Stimulated activated naive B cell treated with anti-CD40 and anti-IgM and Interleukin-4, amounts not matched to agents 10 μg/mL and 1 μg/mL and 100 μg/mL, for 72 hours (primary cell): Measurements from ENCODE around the gene GABBR2.

Experiments
- ATAC-seq, 2 donors: fragments of 150-1000 bp; cut with Tn5 transposase; replicated peaks; 2 replicates each; pipeline ENCODE4 v1.10.0; 2021; ENCODE audit warnings: moderate library complexity in 1 of 2
- DNase-seq: peaks from one replicate; pipeline ENCODE4 v3.0.0; 2021
- H3K27ac Mint-ChIP-seq: one replicate; pipeline ENCODE4 v1.8.0; 2022; ENCODE audit warnings: mild to moderate bottlenecking, mixed read lengths
- H3K27me3 Mint-ChIP-seq, 2 donors: one replicate each; pipeline ENCODE4 v1.8.0; 2022; ENCODE audit warnings: mixed read lengths in 2 of 2
- H3K36me3 Mint-ChIP-seq, 2 donors: one replicate each; pipeline ENCODE4 v1.8.0; 2022; ENCODE audit warnings: mixed read lengths in 2 of 2, mild to moderate bottlenecking in 1 of 2
- H3K4me1 Mint-ChIP-seq, 2 donors: one replicate each; pipeline ENCODE4 v1.8.0; 2022; ENCODE audit warnings: mixed read lengths in 2 of 2, mild to moderate bottlenecking in 1 of 2
- H3K4me3 Mint-ChIP-seq, 2 donors: one replicate each; pipeline ENCODE4 v1.8.0; 2022; ENCODE audit warnings: mild to moderate bottlenecking in 2 of 2, mixed read lengths in 2 of 2, moderate library complexity in 1 of 2
- H3K9me3 Mint-ChIP-seq, 2 donors: one replicate each; pipeline ENCODE4 v1.8.0; 2022; ENCODE audit warnings: mixed read lengths in 2 of 2, mild to moderate bottlenecking in 1 of 2

GABBR2 gene

DNA sequence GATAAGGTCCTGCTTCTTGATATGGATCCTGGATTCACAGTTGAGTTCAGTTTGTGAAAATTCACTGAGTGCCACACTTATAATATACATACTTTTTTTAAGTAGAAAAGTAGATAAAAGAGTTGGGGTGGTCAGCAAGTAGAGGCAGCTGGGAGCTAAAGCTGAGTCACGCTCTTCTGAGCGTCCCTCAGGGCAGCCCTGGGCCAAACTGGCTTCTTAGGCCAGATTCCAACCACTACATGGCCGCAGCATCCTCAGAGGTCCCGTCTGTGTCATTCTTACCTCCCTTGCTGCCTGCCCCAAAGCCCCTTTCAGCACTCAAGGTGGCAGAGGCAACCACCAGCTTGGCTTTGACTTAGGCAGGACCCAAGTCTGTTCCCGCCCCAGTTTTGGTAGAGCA lies 329.9 kb downstream of the GABBR2 start:
- Mint-ChIP-seq H3K4me3 (no peak overlapping the region), H3K4me1 (peaks cover 31 to 63% of the 10 kb centered on the region in 2 donors), H3K36me3 (no peaks in the 10 kb centered on the region), H3K27me3 (no peaks in the 10 kb centered on the region), H3K9me3 (no peaks in the 10 kb centered on the region), H3K27ac (no peak overlapping the region)
- ATAC-seq (no peak), DNase-seq (no peak)

DNA sequence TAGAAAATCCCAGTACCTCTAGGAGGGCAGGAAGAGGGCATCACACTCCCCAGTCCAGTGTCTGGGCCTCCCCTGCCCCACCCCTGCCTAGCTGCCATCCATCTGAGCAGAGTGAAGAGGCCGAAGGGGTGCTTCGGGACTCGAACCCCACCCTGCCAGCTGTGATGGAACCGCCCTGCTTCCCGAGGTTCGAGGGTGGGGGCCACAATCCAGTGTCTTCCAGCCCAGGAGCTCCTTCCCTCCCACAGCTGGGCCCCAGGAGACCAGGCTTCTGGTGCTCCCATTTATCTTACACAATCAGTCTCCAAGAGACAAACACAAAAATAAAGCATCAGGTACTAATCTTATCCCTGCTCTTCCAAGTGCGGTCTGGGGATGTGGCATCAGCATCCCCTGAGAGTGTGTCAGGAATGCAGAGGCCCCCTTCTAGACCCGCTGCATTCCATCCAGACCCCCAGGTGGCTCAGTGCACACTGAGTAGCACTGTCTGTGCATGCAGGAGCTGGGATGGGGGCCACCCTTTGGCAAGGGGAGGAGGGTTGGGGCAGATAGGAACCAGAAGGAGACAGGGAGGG lies 330.4 kb downstream of the GABBR2 start:
- Mint-ChIP-seq H3K27me3 (no peaks in the 10 kb centered on the region), H3K4me1 (peaks cover 31 to 63% of the 10 kb centered on the region in 2 donors), H3K36me3 (no peaks in the 10 kb centered on the region), H3K27ac (no peak overlapping the region), H3K9me3 (no peaks in the 10 kb centered on the region), H3K4me3 (no peak overlapping the region)
- DNase-seq (no peak), ATAC-seq (no peak)

DNA sequence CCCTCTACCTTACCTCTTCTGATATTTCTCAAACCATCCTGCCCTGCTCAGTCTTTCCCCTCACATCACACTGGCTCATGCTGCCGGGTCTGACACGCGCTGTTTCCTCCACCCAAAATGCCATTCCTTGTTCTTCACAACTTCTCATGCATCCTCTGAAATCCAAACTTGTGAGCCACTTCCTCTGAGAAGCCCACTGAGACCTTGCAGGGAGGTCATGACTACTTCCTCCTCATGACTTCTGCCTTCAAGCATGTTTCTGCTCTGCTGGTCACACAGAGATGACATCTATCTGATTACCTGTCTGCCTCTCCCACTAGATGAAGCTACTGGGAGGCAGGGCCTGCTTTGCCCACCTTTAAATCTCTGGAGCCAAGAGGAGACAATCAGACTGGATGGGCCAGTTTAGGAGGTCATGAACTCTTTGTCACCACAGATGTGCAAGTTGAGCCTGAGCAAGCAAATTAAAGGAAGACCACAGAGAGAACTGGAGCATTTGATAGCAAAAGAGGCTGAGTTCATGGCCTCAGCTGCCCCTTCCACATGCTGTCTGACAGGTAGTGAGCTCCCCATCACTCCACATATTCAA lies 333.5 kb downstream of the GABBR2 start:
- no peak for DNase-seq
- ATAC-seq, result peak; percentile 92 to 95
- Mint-ChIP-seq H3K4me1 (peaks cover 21 to 44% of the 10 kb centered on the region in 2 donors), H3K36me3 (no peaks in the 10 kb centered on the region), H3K4me3 (peak overlapping the region in 1 of 2 donors; percentile 3), H3K27ac (no peak overlapping the region), H3K27me3 (no peaks in the 10 kb centered on the region), H3K9me3 (no peaks in the 10 kb centered on the region)

DNA sequence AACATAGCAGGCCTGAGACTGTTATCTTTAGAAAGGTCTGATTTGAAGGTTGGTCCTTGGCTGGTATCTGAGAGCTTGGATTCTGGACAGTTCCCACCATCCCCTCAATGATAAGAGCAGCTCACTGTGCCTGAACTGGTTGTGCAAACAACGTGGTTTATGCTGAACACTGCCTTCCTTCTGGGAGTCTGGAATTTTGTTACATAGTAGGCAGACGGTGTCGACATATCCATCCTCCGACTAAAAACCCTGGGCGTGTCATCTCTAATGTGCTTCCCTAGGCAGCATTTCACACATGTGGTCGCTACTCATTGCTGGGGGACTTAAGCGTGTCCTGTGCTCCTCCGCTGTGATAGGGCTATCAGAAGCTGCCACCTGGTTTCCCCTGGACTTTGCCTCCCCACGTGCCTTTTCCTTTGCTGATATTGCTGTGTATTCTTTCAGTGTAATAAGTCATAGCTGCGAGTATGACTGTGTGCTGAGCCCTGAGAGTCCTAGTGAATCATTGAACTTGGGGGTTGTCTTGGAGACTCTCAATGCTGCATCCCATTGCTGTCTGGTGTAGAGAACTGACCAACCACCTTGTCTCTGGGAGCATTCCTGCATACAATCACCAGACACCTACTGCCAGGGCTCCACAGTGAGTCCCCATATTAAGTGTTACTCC lies 334.2 kb downstream of the GABBR2 start:
- no peaks in the 10 kb centered on the region for H3K9me3 Mint-ChIP-seq
- H3K27ac Mint-ChIP-seq, result no peak overlapping the region
- H3K27me3 Mint-ChIP-seq, result peaks cover 0 to 1% of the 10 kb centered on the region in 2 donors
- DNase-seq (no peak), ATAC-seq (peak; percentile 22 to 50)
- no peaks in the 10 kb centered on the region for H3K36me3 Mint-ChIP-seq
- no peak overlapping the region for H3K4me3 Mint-ChIP-seq
- peaks cover 16 to 37% of the 10 kb centered on the region in 2 donors for H3K4me1 Mint-ChIP-seq

DNA sequence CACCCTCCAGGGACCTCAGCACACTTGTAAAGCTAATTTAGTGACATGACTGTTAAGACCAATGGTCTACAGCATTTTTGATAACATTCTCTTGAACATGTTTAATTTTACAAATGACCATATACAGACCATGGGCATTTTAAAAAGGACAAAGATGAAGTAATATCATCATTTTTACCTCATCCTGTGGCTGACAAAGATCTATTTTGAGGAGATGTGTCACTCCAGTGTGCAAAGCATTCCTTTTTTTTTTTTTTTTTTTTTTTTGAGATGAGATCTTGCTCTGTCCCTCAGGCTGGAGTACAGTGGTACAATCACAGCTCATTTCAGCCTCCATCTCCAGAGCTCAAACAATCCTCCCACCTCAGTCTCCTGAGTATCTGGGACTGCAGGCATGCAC lies 335.1 kb downstream of the GABBR2 start:
- DNase-seq, result no peak
- ATAC-seq, result no peak
- no peak overlapping the region for H3K27ac Mint-ChIP-seq
- H3K4me1 Mint-ChIP-seq, result peaks cover 14 to 34% of the 10 kb centered on the region in 2 donors
- H3K9me3 Mint-ChIP-seq, result no peaks in the 10 kb centered on the region
- peaks cover 0 to 9% of the 10 kb centered on the region in 2 donors for H3K27me3 Mint-ChIP-seq
- peaks cover 0 to 1% of the 10 kb centered on the region in 2 donors for H3K36me3 Mint-ChIP-seq
- no peak overlapping the region for H3K4me3 Mint-ChIP-seq

DNA sequence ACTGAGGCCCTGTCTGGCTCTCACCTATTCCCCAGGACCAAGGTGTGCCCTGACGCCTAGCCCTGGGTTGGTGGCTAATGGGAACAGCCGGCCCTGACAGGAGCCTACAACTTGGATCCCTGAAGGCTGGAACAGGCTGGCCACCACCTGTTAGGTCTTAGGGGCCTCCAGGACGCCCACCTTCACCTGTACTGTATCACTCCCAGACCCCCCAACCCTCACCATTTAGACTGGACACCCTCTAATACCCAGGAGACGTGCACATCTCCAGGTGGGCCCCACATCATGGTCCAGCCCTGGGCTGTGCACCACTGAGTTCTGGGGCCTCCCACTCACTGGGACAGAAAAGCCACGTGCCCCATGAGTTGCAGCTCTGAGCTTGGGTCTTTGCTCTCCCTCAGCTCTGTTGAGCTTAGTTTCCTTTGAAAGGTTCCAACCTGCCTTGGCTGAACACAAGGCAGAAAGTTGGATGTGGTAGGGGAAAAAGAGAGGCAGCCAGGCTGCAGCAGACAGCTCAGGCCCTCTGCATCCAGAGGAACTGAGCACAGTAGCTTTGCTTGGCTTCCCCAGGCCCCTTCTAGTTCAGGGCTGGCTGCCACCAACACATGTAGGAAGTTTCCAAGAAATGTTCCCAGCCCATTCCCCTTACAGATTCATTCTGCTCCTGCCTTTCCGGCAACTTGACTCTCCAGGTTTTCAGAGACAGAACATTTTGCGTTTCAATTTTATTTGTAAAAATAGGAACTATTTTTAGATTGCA lies 336.5 kb downstream of the GABBR2 start:
- H3K27me3 Mint-ChIP-seq, result peaks cover 6 to 9% of the 10 kb centered on the region in 2 donors

DNA sequence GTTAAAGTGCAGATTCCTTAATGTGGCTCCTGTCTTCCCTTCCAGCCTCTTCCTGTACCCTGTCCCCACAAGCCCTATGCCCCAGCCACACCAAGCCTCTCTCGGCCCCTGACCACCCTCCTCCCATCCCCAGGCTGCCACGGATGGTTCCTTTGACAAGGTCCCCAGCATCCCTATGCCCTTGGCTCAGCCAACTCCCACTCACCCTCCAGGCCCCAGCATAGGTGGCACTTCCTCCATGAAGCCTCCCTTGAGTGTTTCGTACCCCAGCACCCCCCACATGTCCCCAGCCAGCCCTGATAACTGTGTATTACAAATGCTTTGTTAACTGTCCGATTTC lies 337.8 kb downstream of the GABBR2 start:
- H3K9me3 Mint-ChIP-seq, result peaks cover 4 to 7% of the 10 kb centered on the region in 2 donors
- H3K27me3 Mint-ChIP-seq, result peaks cover 8 to 16% of the 10 kb centered on the region in 2 donors
- peaks cover 0 to 1% of the 10 kb centered on the region in 2 donors for H3K36me3 Mint-ChIP-seq
- H3K27ac Mint-ChIP-seq, result no peak overlapping the region
- ATAC-seq (no peak), DNase-seq (no peak)
- no peak overlapping the region for H3K4me3 Mint-ChIP-seq
- H3K4me1 Mint-ChIP-seq, result peaks cover 10 to 16% of the 10 kb centered on the region in 2 donors

More for the DNA sequence above, 336.5 kb downstream of the GABBR2 start:
- Mint-ChIP-seq H3K27ac (no peak overlapping the region), H3K4me3 (no peak overlapping the region), H3K36me3 (peaks cover 0 to 1% of the 10 kb centered on the region in 2 donors), H3K9me3 (peaks cover 0 to 2% of the 10 kb centered on the region in 2 donors), H3K4me1 (peaks cover 10 to 21% of the 10 kb centered on the region in 2 donors)
- ATAC-seq (no peak), DNase-seq (no peak)

DNA sequence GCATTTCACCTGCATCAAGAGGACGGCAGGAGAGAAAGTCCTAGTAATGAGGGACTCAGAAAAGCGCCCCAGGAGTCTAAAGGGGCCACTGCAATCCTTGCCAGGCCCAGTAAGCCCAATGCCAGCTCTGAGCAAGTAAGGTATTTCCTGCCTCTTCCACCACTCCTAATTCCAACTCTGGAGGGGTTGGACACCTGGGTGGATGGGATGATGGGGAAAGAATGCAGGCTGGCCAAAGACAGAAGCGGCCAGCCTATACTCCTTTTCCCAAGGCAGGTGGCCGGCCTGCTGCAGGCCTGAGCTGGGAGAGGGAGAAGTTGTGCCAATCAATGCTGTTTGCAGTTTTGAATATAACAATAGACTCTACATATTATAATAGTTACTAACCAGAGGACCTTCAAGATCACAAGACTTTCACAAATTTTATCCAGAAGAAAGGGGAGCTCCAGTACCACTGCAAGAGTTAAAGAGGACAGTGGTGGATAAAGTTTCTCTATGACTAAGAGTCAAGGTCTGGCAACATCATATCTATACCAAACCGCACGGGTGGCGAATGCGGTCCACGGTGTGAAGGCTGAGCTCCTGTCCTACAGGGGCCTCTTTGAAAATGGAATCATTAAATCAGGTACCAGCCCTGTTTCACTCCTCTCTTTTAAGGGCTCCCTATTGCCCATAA lies 338.3 kb downstream of the GABBR2 start:
- peaks cover 7 to 10% of the 10 kb centered on the region in 2 donors for H3K4me1 Mint-ChIP-seq
- DNase-seq (no peak), ATAC-seq (no peak)
- H3K4me3 Mint-ChIP-seq, result no peak overlapping the region
- H3K9me3 Mint-ChIP-seq, result peaks cover 5 to 10% of the 10 kb centered on the region in 2 donors
- no peak overlapping the region for H3K27ac Mint-ChIP-seq
- peaks cover 8 to 16% of the 10 kb centered on the region in 2 donors for H3K27me3 Mint-ChIP-seq
- peaks cover under 1 to 1% of the 10 kb centered on the region in 2 donors for H3K36me3 Mint-ChIP-seq

DNA sequence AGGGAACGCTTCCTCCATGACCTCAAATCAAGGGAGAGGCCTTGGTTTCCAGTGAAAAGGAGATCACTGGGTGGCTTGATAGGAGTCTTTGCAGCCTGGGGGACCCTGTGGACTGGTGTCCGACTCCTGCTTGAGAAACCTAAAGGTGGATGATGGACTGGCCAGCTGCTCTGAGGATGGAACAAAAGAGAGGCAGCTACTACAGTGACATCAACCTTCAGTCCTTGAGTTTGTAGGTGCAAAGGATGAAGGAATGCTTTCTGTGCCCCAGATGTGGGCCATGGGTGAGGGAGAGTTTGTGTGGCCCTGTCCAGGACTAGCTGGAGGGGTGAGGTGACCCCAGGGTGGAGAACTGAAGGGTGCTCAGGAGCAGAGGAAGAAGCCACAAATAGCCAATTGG lies 338.8 kb downstream of the GABBR2 start:
- peaks cover 11 to 16% of the 10 kb centered on the region in 2 donors for H3K27me3 Mint-ChIP-seq
- no peak for ATAC-seq
- H3K4me3 Mint-ChIP-seq, result no peak overlapping the region
- no peak for DNase-seq
- H3K9me3 Mint-ChIP-seq, result peaks cover 9 to 15% of the 10 kb centered on the region in 2 donors
- peaks cover 2 to 5% of the 10 kb centered on the region in 2 donors for H3K4me1 Mint-ChIP-seq
- no peak overlapping the region for H3K27ac Mint-ChIP-seq
- peaks cover 1 to 6% of the 10 kb centered on the region in 2 donors for H3K36me3 Mint-ChIP-seq

DNA sequence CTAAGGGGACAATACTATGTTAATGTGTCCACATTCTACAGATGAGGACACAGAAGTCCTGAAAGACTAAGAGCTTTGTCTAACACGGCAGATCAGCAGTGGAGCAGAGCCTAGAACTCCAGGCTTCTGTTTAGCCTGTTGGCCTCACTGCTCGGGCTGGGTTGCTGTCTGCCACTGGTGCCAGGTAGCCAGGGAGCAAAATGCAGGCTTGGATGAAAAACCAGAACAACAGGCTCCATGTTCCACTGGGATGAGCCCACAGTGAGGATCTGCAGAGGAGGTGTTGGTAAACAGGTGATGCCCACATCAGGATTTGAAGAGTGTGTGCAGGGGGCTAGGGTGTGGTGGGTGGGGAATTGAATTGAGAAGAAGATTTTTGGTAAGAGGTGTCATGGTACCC lies 339.3 kb downstream of the GABBR2 start:
- H3K4me1 Mint-ChIP-seq, result peaks cover 0 to under 1% of the 10 kb centered on the region in 2 donors
- no peak for ATAC-seq
- DNase-seq, result no peak
- no peak overlapping the region for H3K27ac Mint-ChIP-seq
- peaks cover 9 to 15% of the 10 kb centered on the region in 2 donors for H3K9me3 Mint-ChIP-seq
- peaks cover 1 to 6% of the 10 kb centered on the region in 2 donors for H3K36me3 Mint-ChIP-seq
- H3K4me3 Mint-ChIP-seq, result no peak overlapping the region
- peaks cover 11 to 16% of the 10 kb centered on the region in 2 donors for H3K27me3 Mint-ChIP-seq

DNA sequence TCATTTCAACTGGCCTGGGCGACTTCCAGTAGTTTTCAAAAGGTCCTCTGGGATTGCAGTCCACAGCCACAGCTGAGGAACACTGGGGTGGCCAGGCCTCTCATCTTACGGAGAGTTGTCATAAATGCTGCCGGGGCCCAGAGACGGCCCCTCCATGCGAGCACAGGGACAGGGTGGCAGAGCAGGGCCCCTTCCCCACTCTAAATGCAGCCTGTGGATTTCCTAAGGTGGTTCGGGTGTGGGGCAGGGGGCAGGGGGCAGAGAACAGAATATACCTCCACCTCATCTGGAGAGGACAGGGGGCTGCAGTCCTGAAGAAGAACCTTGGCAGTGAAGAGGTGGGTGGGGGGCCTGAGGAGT lies 339.7 kb downstream of the GABBR2 start:
- ATAC-seq, result no peak
- Mint-ChIP-seq H3K4me1 (no peaks in the 10 kb centered on the region), H3K27ac (no peak overlapping the region), H3K4me3 (no peak overlapping the region), H3K36me3 (peaks cover 1 to 6% of the 10 kb centered on the region in 2 donors), H3K27me3 (peaks cover 11 to 16% of the 10 kb centered on the region in 2 donors), H3K9me3 (peaks cover 9 to 15% of the 10 kb centered on the region in 2 donors)
- DNase-seq, result no peak

DNA sequence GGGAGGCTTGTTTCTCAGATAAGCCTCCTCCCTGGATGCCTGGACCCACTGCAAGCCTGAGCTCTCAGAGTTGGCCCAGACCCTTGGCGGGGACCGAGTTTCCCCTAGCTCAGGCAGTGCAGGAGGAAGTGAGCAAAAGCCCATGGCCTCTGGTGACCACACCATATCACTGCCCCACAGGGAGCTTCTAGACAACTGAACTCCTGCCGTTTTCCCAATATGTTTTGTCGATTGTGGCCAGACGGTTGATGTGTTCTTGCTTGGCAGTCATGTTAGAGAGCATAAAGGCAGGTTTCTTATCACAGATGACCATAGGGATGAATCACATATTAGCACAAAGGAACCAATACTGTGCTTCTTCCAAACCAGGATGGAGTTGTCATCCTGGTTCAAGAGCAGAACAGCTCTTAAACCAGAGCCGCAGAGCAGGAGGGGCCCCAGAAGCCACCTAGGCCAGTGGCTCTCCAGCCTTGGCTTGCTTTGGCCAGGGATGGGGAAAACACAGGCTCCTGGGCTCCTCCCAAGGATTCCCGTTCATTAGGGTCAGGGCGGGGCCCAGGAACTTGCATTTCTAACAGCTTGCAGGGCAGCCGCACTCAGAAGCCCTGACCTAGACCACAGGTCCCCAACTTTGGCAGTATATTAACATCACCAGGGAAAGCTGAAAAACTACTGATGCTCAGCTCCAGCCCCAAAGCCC lies 340.2 kb downstream of the GABBR2 start:
- no peak for ATAC-seq
- DNase-seq, result no peak
- H3K4me3 Mint-ChIP-seq, result no peak overlapping the region
- H3K36me3 Mint-ChIP-seq, result peaks cover 1 to 6% of the 10 kb centered on the region in 2 donors
- H3K4me1 Mint-ChIP-seq, result no peaks in the 10 kb centered on the region
- peaks cover 9 to 15% of the 10 kb centered on the region in 2 donors for H3K9me3 Mint-ChIP-seq
- H3K27me3 Mint-ChIP-seq, result peaks cover 11 to 16% of the 10 kb centered on the region in 2 donors
- H3K27ac Mint-ChIP-seq, result no peak overlapping the region

DNA sequence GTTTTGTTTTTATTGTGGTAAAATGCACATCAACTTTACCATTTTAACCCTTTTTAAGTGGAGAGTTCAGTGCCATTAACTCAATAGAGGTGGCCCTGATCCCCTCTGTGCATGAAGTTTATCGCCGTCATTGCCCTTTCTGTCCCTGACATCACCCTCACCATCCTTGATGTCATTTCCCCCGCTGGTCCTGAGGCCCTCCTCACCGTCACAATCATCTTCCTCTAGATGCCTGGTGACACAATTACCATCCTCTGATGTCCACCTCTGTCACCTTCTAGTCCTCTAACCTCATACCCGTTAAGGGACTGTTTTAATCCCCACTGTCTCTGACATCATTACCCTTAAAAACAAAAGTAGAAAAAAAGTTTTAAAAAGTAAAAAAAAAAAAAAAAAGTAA lies 340.8 kb downstream of the GABBR2 start:
- Mint-ChIP-seq H3K4me1 (no peaks in the 10 kb centered on the region), H3K9me3 (peaks cover 9 to 15% of the 10 kb centered on the region in 2 donors)

More for the DNA sequence above, 340.8 kb downstream of the GABBR2 start:
- H3K27me3 Mint-ChIP-seq, result peaks cover 11 to 19% of the 10 kb centered on the region in 2 donors
- peaks cover 1 to 6% of the 10 kb centered on the region in 2 donors for H3K36me3 Mint-ChIP-seq
- H3K27ac Mint-ChIP-seq, result no peak overlapping the region
- DNase-seq, result no peak
- no peak for ATAC-seq
- no peak overlapping the region for H3K4me3 Mint-ChIP-seq
